Activated T-helper 9 cell treated with anti-CD3 and anti-CD28 coated beads, Interleukin-2, amount 50 U/mL, for 16 hours (primary cell): ENCODE measurements around the gene POLG.
A peak's percentile ranks its signal among the peaks of the same experiment; 100 is the strongest.

Experiments used
- DNase-seq: peaks from one replicate; pipeline ENCODE4 v3.0.0-alpha.2; 2020; ENCODE audit warnings: low read depth

POLG gene

GRCh38 chr15:89334510-89335297, at the start of gene POLG:
Gene POLG (minus strand): TSS chr15:89334824. CDS start chr15:89333754, 1,070 bp downstream.
- peak; percentile 98 for DNase-seq

- no peak for DNase-seq
These were observed 49.6 kb upstream of the POLG start for GRCh38 chr15:89384176-89384604.

GRCh38 chr15:89383365-89384175, 48.9 kb upstream of the POLG start:
- DNase-seq, result no peak

GRCh38 chr15:89381888-89382686, 47.5 kb upstream of the POLG start:
- no peak for DNase-seq

GRCh38 chr15:89381331-89381730, 46.7 kb upstream of the POLG start:
- DNase-seq, result no peak

GRCh38 chr15:89379818-89380217, 45.2 kb upstream of the POLG start:
- no peak for DNase-seq

- DNase-seq, result no peak
These were observed 44.6 kb upstream of the POLG start for GRCh38 chr15:89379251-89379695.

- no peak for DNase-seq
These were observed 43.9 kb upstream of the POLG start for GRCh38 chr15:89378296-89379151.

GRCh38 chr15:89377842-89378295, 43.2 kb upstream of the POLG start:
- no peak for DNase-seq

GRCh38 chr15:89377024-89377841, 42.6 kb upstream of the POLG start:
- DNase-seq, result no peak

- DNase-seq, result no peak
These were observed 41.8 kb upstream of the POLG start for GRCh38 chr15:89376388-89376787.

GRCh38 chr15:89375093-89376005, 40.7 kb upstream of the POLG start:
- DNase-seq, result no peak

GRCh38 chr15:89374086-89374981, 39.7 kb upstream of the POLG start:
- DNase-seq, result no peak

GRCh38 chr15:89372069-89372935, 37.7 kb upstream of the POLG start:
- no peak for DNase-seq

- no peak for DNase-seq
These were observed 36.8 kb upstream of the POLG start for GRCh38 chr15:89371228-89372044.

GRCh38 chr15:89370978-89371227, 36.3 kb upstream of the POLG start:
- DNase-seq, result no peak
